Measurements from ENCODE around the gene PIGS. TPM values are rescaled to one million over a fixed set of nuclear protein-coding genes. Genes with fewer than 3 reads are reported as not detected.
"Not testable (repeated sequence)": the region's sequence is repeated elsewhere in the genome, so short reads cannot be mapped to it uniquely, and the experiment has no call there.

Gene PIGS
- total and polyA plus RNA-seq, 7 experiments from 2014 or later: 46.6 to 71.2 (median 60.4) TPM

DNA sequence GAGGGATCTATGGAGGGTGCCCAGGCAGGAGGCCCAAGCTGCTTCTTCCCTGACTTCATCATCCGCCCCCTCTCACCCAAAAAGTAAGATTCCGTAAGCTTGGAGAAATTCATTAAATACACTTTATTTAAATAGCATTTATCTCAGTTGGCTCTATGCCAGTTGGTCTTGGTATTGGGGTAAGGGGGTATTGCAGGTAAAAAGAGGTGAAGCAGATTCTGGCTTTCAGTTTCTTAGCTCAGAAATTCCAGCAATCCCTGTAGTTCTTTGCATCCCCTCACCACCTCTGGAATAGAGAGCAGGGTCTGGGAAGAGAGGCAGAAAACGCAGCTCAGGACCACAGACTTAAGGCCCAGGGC, 6.1 kb upstream of the PIGS start:
- no peaks in the 10 kb centered on the region for H3K9me3 Mint-ChIP-seq
- CTCF ChIA-PET: interaction anchor here (1.1 kb wide), 1 partner anchor 8 kb away, joined by 3 read pairs; no protein-coding TSS in a partner anchor
- peaks cover 0 to 6% (median 0%) of the 10 kb centered on the region in 3 experiments for H3K36me3 ChIP-seq (ENCODE audit: control insufficient read depth in 2 of 3, insufficient read depth in 3 of 3, low read length in 3 of 3)
- peaks cover 0 to 37% (median 0%) of the 10 kb centered on the region in 5 donors for H3K36me3 Mint-ChIP-seq
- ATAC-seq: no peak
- no peaks in the 10 kb centered on the region for H3K27me3 Mint-ChIP-seq
- no peak for DNase-seq
- H3K9me3 ChIP-seq (ENCODE audit: control insufficient read depth in 2 of 3, low read length in 3 of 3): no peaks in the 10 kb centered on the region
- no peaks in the 10 kb centered on the region for H3K27me3 ChIP-seq (ENCODE audit: control insufficient read depth in 2 of 2, insufficient read depth in 2 of 2, low read length in 2 of 2)
- H3K4me1 Mint-ChIP-seq: peaks cover 15 to 65% (median 32%) of the 10 kb centered on the region in 7 donors
- H3K27ac ChIP-seq (ENCODE audit: low read depth, low read length): peak overlapping the region; percentile 52
- peak overlapping the region; percentile 50 for H3K4me3 ChIP-seq (ENCODE audit: low read length)
- H3K4me1 ChIP-seq (ENCODE audit: control insufficient read depth in 2 of 2, insufficient read depth in 2 of 2, low read length in 2 of 2): peaks cover 13 to 18% of the 10 kb centered on the region in 2 donors
- POLR2A ChIA-PET: interaction anchor here (0.9 to 12.2 kb wide), 10 partner anchors 8 to 374 kb away, joined by 3 to 172 read pairs (median 6); partner anchors contain the start of genes PHF12, PROCA1, SDF2 and SPAG5
- H3K4me3 Mint-ChIP-seq: peak overlapping the region in 4 of 10 donors; percentile 83 to 94 (median 86)
- intact Hi-C loops (cut with micrococcal nuclease): loop anchor here (1.0 to 10.0 kb wide), 5 partner anchors 22 to 203 kb away; partner anchors contain the start of genes BLTP2 (in 1 of the 2), RSKR (in 1 of the 2), SARM1 (in 1 of the 2) and SDF2 (in 1 of the 2)
- peak overlapping the region in 6 of 9 donors; percentile 8 to 94 (median 88) for H3K27ac Mint-ChIP-seq

DNA sequence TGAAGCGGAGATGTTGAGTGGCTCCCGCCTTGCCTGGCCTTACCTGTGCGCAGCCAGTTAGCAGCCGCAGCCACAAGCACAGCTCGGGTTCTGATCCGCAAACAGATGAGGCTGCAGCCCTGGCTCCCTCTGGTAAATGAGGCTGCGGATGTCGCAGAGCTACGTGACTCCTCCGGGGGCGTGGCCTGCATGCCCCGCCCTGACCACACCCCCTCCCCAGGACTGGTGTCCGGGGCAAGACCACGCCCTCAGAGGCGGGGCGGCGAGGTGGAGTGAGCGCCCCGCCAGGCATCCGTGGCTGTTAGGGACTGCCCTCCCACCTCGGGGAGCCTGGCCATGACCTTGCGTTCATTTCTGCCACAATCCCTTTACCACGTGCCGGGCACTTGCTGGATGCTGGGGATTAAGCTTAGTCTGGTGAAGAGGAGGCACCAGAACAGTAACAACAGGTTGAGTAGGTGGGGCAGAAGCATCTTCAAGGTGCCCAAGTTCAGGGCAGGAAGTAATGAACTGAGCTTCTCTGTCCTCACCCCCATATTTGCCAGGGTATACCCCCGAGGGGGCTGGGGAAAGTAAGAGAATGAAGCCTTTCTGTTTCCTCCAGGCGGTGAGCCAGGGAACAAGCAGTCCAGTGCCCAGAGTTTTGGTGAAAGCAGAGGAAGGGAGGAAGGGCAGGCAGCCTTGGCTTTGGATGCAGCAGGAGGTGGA, 5.6 kb upstream of the PIGS start, which contains the start of gene ALDOC:
Gene ALDOC, minus strand, starts transcription at position 138 of the 708 bp plus-strand sequence. CDS start 1,363 bp downstream, outside the sequence.
- peak within 1 kb of the TSS; percentile 52 for H3K27ac ChIP-seq (ENCODE audit: low read depth, low read length)
- Mint-ChIP-seq H3K27ac (peak within 1 kb of the TSS; percentile 79 to 95 (median 89)), H3K4me3 (peak within 1 kb of the TSS; percentile 83 to 96 (median 86)), H3K4me1 (peaks cover 20 to 70% (median 38%) of the 10 kb centered on the region in 7 donors), H3K27me3 (no peaks in the 10 kb centered on the region), H3K9me3 (no peaks in the 10 kb centered on the region), H3K36me3 (peaks cover 0 to 37% (median 0%) of the 10 kb centered on the region in 5 donors)
- POLR2A ChIA-PET: interaction anchor here (0.9 to 12.2 kb wide), 18 partner anchors 8 to 374 kb away, joined by 3 to 172 read pairs (median 4); partner anchors contain the start of genes BLTP2, IFT20, PHF12 and PROCA1
- no peaks in the 10 kb centered on the region for H3K27me3 ChIP-seq (ENCODE audit: control insufficient read depth in 2 of 2, insufficient read depth in 2 of 2, low read length in 2 of 2)
- H3K4me3 ChIP-seq (ENCODE audit: low read length): peak within 1 kb of the TSS; percentile 50
- ATAC-seq (peak; percentile 100), DNase-seq (peak; percentile 95 to 99 (median 98))
- intact Hi-C loops (cut with micrococcal nuclease): loop anchor here (1.0 to 10.0 kb wide), 11 partner anchors 22 to 374 kb away; partner anchors contain the start of genes BLTP2 (in 2 of the 2), SDF2 (in 2 of the 2), SPAG5 (in 2 of the 2) and IFT20 (in 1 of the 2)
- H3K4me1 ChIP-seq (ENCODE audit: control insufficient read depth in 2 of 2, insufficient read depth in 2 of 2, low read length in 2 of 2): peaks cover 19 to 23% of the 10 kb centered on the region in 2 donors
- no peaks in the 10 kb centered on the region for H3K9me3 ChIP-seq (ENCODE audit: control insufficient read depth in 2 of 3, low read length in 3 of 3)
- peaks cover 0 to 6% (median 0%) of the 10 kb centered on the region in 3 experiments for H3K36me3 ChIP-seq (ENCODE audit: control insufficient read depth in 2 of 3, insufficient read depth in 3 of 3, low read length in 3 of 3)
- CTCF ChIA-PET: interaction anchor here (1.0 to 1.1 kb wide), 2 partner anchors 9 to 29 kb away, joined by 3 read pairs; no protein-coding TSS in a partner anchor

DNA sequence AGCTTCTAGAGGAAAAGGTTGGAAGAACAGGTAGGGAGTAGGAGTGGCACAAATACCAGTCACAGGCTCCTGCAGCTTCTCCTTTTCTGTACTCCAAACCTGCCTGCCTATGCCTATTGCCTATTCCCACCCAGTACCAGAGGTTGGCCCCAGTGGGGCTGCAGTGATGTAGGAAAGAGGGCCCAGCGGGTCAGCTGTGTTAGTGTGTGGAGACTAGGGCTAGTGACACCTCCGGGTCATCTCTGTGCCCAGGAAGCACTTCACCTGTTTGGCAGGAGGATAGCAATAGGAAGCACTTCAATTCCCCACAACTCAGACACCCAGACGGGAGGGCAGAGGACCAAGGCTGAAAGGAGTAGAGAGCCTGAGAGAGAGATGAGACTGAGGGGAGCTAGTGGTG, 4.7 kb upstream of the PIGS start:
- CTCF ChIA-PET; H3K9me3 Mint-ChIP-seq; H3K27ac ChIP-seq (ENCODE audit: low read depth, low read length); H3K27me3 ChIP-seq (ENCODE audit: control insufficient read depth in 2 of 2, insufficient read depth in 2 of 2, low read length in 2 of 2); H3K27me3 Mint-ChIP-seq; H3K9me3 ChIP-seq (ENCODE audit: control insufficient read depth in 2 of 3, low read length in 3 of 3); ATAC-seq; H3K4me3 ChIP-seq (ENCODE audit: low read length); DNase-seq: not testable (repeated sequence)
- Mint-ChIP-seq H3K36me3 (peaks cover 0 to 37% (median 0%) of the 10 kb centered on the region in 5 donors), H3K4me1 (peaks cover 21 to 74% (median 42%) of the 10 kb centered on the region in 7 donors), H3K27ac (peak overlapping the region; percentile 78 to 95 (median 89)), H3K4me3 (peak overlapping the region; percentile 83 to 96 (median 86))
- Histone ChIP-seq H3K4me1 (ENCODE audit: control insufficient read depth in 2 of 2, insufficient read depth in 2 of 2, low read length in 2 of 2) (peaks cover 20 to 24% of the 10 kb centered on the region in 2 donors), H3K36me3 (ENCODE audit: control insufficient read depth in 2 of 3, insufficient read depth in 3 of 3, low read length in 3 of 3) (peaks cover 0 to 12% (median 0%) of the 10 kb centered on the region in 3 experiments)
- POLR2A ChIA-PET: interaction anchor here (1.0 to 12.2 kb wide), 13 partner anchors 16 to 240 kb away, joined by 3 to 172 read pairs (median 5); partner anchors contain the start of genes BLTP2, IFT20, PROCA1 and SPAG5
- intact Hi-C loops (cut with micrococcal nuclease): loop anchor here (1.0 to 10.0 kb wide), 11 partner anchors 23 to 375 kb away; partner anchors contain the start of genes BLTP2 (in 2 of the 2), SDF2 (in 2 of the 2), IFT20 (in 1 of the 2) and PHF12 (in 1 of the 2)

DNA sequence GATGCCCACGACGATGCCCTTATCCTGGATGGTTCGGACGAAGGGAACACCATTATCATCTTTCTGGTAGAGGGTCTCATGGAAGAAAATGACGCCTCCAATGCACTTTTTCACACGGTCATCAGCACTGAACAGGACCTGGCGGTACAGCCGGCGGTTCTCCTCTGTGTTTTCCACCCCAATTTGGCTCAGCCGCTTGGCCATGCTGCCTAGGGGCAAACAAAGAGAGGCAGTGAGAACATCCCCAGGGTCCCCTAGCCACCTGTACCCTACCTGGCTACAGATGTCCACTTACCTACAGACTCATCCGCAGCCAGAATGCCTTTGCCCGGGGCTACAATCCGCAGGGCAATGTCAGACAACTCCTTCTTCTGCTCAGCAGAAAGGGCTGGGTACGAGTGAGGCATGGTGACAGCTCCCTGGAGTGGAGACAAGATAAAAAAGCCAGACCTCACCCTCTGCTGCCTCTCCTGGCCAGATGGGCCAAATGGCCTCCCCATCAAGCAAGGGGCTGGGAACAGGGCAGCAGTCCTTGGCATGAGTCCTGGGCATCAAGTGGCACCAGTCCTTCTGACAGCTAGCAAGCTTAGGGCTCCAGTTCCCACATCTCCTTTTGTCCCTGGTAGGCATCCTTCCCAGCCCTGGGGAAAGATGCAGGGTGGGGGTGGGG, 3.9 kb upstream of the PIGS start:
- DNase-seq (no peak), ATAC-seq (no peak)
- Histone ChIP-seq H3K4me3 (ENCODE audit: low read length) (no peak overlapping the region), H3K36me3 (ENCODE audit: control insufficient read depth in 2 of 3, insufficient read depth in 3 of 3, low read length in 3 of 3) (peaks cover 0 to 15% (median 0%) of the 10 kb centered on the region in 3 experiments), H3K27ac (ENCODE audit: low read depth, low read length) (no peak overlapping the region), H3K4me1 (ENCODE audit: control insufficient read depth in 2 of 2, insufficient read depth in 2 of 2, low read length in 2 of 2) (peaks cover 24% of the 10 kb centered on the region in 2 donors), H3K27me3 (ENCODE audit: control insufficient read depth in 2 of 2, insufficient read depth in 2 of 2, low read length in 2 of 2) (no peaks in the 10 kb centered on the region), H3K9me3 (ENCODE audit: control insufficient read depth in 2 of 3, low read length in 3 of 3) (no peaks in the 10 kb centered on the region)
- H3K4me1 Mint-ChIP-seq: peaks cover 21 to 72% (median 46%) of the 10 kb centered on the region in 7 donors
- H3K9me3 Mint-ChIP-seq: no peaks in the 10 kb centered on the region
- intact Hi-C loops (cut with micrococcal nuclease): loop anchor here (5.0 to 10.0 kb wide), 4 partner anchors 37 to 200 kb away; partner anchors contain the start of genes BLTP2 (in 1 of the 2), RSKR (in 1 of the 2), SARM1 (in 1 of the 2) and SDF2 (in 1 of the 2)
- H3K4me3 Mint-ChIP-seq: peak overlapping the region in 2 of 10 donors; percentile 83 to 96
- ChIA-PET CTCF (no interaction called here), POLR2A (interaction anchor here (1.0 to 12.2 kb wide), 6 partner anchors 13 to 29 kb away, joined by 3 to 172 read pairs (median 6); partner anchors contain the start of gene SPAG5)
- peak overlapping the region in 1 of 9 donors; percentile 8 for H3K27ac Mint-ChIP-seq
- no peaks in the 10 kb centered on the region for H3K27me3 Mint-ChIP-seq
- peaks cover 0 to 34% (median 0%) of the 10 kb centered on the region in 5 donors for H3K36me3 Mint-ChIP-seq

DNA sequence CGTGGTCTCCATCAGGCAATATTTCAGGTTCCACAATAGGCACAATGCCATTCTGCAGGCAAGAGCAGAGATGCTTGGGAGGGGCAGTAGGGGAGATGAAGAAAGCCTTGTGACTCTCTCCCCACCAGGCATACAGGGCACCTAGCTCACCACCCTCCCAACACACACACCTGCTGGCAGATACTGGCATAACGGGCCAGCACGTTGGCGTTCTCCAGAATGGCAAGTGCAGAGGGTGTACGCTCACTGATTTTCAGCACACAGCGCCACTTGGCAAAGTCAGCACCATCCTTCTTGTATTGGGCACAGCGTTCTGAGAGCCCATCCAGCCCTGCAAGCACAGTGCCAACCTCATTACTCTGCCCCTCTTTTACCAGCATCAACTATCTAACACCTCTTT, 3.2 kb upstream of the PIGS start:
- peaks cover 29 to 71% (median 53%) of the 10 kb centered on the region in 7 donors for H3K4me1 Mint-ChIP-seq
- ATAC-seq (no peak), DNase-seq (peak in 2 of 9 donors; percentile 15 to 29)
- ChIA-PET CTCF (no interaction called here), POLR2A (interaction anchor here (1.0 to 12.2 kb wide), 4 partner anchors 12 to 23 kb away, joined by 4 to 172 read pairs (median 12); partner anchors contain the start of gene SPAG5)
- Histone ChIP-seq H3K36me3 (ENCODE audit: control insufficient read depth in 2 of 3, insufficient read depth in 3 of 3, low read length in 3 of 3) (peaks cover 0 to 15% (median 0%) of the 10 kb centered on the region in 3 experiments), H3K27ac (ENCODE audit: low read depth, low read length) (no peak overlapping the region), H3K9me3 (ENCODE audit: control insufficient read depth in 2 of 3, low read length in 3 of 3) (no peaks in the 10 kb centered on the region), H3K4me1 (ENCODE audit: control insufficient read depth in 2 of 2, insufficient read depth in 2 of 2, low read length in 2 of 2) (peaks cover 30 to 32% of the 10 kb centered on the region in 2 donors), H3K4me3 (ENCODE audit: low read length) (no peak overlapping the region), H3K27me3 (ENCODE audit: control insufficient read depth in 2 of 2, insufficient read depth in 2 of 2, low read length in 2 of 2) (no peaks in the 10 kb centered on the region)
- intact Hi-C loops (cut with micrococcal nuclease): loop anchor here in 1 of 2 donors (10.0 kb wide), 1 partner anchor 200 kb away; the partner anchor contains the start of genes SARM1 and VTN
- no peaks in the 10 kb centered on the region for H3K27me3 Mint-ChIP-seq
- H3K36me3 Mint-ChIP-seq: peaks cover 0 to 38% (median 0%) of the 10 kb centered on the region in 5 donors
- H3K27ac Mint-ChIP-seq: peak overlapping the region in 3 of 9 donors; percentile 12 to 67 (median 49)
- H3K9me3 Mint-ChIP-seq: no peaks in the 10 kb centered on the region
- peak overlapping the region in 5 of 10 donors; percentile 6 to 96 (median 34) for H3K4me3 Mint-ChIP-seq
